ENCODE results near the gene ARHGEF3.
"Not testable (repeated sequence)": the region's sequence is repeated elsewhere in the genome, so short reads cannot be mapped to it uniquely, and the experiment has no call there.

ARHGEF3 gene

GRCh38 chr3:56737006-56737405 is 64.7 kb downstream of the ARHGEF3 start:
- DNase-seq (ENCODE audit: low read depth in 2 of 2): no peak

DNA sequence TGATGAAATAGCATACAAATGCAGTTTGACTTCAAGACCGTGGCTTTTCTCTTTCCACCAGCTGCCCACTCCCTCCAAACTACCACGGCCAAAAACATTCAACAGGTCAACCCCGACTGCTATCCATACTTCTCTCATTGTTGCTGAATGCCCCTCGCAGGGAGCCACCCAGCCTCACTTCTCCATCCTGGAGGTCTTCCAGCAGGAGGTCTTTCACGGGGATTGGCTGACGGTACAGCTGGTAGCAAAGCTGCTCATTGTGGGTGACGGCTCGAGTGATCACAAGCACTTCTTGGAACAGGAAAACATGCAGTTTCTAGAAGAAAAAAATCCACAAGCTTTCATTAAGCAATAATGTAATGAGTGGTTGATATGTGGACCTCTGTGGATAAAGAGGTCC is 69.6 kb downstream of the ARHGEF3 start:
- no peak for DNase-seq (ENCODE audit: low read depth in 2 of 2)

- DNase-seq (ENCODE audit: low read depth in 2 of 2): peak; percentile 38 to 40
Measured at GRCh38 chr3:56725175-56725574, 76.6 kb downstream of the ARHGEF3 start.

GRCh38 chr3:56724676-56725075 is 77.1 kb downstream of the ARHGEF3 start:
- DNase-seq (ENCODE audit: low read depth in 2 of 2): no peak

GRCh38 chr3:56720849-56721248 is 80.9 kb downstream of the ARHGEF3 start:
- DNase-seq (ENCODE audit: low read depth in 2 of 2): no peak

DNA sequence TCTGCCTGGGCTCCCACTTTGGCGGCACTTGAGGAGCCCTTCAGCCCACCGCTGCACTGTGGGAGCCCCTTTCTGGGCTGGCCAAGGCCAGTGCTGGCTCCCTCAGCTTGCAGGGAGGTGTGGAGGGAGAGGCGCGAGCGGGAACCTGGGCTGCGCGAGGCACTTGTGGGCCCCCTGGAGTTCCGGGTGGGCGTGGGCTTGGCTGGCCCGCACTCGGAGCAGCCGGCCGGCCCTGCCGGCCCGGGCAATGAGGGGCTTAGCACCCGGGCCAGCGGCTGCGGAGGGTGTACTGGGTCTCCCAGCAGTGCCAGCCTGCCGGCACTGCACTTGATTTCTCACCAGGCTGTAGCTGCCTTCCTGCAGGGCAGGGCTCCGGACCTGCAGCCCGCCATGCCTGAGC is 82.9 kb downstream of the ARHGEF3 start:
- DNase-seq (ENCODE audit: low read depth in 2 of 2): not testable (repeated sequence)

- DNase-seq (ENCODE audit: low read depth in 2 of 2): no peak
Measured at GRCh38 chr3:56711344-56711743, 90.4 kb downstream of the ARHGEF3 start.

- not testable (repeated sequence) for DNase-seq (ENCODE audit: low read depth in 2 of 2)
Measured at GRCh38 chr3:56707412-56707811, 94.3 kb downstream of the ARHGEF3 start.

DNA sequence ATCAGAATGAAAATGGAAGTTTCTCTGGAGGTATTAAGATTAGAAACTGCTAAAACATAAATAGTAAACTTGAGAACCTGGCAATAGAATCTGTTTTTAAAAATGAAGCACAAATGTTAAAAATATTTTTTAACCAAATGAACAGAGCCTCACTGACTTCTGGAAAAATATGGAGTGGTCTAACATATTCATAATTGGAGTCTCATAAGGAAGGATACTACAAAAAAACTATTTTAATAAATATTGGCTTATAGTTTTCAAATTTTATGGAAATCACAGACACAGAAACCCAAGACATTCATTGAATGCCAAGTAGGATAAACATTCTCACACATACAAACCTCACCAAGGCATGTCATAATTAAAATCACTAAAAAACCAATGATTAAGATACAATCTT is 95.1 kb downstream of the ARHGEF3 start:
- DNase-seq (ENCODE audit: low read depth in 2 of 2): no peak

DNA sequence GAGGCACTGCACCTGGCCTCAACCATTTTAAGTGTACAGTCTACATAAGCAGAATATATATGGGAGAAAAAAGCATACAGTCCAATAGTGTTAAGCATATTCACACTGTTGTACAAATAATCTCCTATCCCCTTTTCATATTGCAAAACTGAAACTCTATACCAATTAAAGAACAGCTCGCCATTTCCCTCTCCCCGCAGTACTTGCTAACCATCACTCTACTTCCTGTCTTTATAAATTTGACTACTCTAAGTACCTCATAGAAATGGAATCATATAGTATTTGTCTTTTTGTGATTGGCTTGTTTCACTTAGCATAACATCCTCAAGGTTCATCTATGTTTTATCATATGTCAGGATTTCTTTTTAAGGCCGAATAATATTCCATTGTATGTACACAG is 97.0 kb downstream of the ARHGEF3 start:
- DNase-seq (ENCODE audit: low read depth in 2 of 2): no peak

DNA sequence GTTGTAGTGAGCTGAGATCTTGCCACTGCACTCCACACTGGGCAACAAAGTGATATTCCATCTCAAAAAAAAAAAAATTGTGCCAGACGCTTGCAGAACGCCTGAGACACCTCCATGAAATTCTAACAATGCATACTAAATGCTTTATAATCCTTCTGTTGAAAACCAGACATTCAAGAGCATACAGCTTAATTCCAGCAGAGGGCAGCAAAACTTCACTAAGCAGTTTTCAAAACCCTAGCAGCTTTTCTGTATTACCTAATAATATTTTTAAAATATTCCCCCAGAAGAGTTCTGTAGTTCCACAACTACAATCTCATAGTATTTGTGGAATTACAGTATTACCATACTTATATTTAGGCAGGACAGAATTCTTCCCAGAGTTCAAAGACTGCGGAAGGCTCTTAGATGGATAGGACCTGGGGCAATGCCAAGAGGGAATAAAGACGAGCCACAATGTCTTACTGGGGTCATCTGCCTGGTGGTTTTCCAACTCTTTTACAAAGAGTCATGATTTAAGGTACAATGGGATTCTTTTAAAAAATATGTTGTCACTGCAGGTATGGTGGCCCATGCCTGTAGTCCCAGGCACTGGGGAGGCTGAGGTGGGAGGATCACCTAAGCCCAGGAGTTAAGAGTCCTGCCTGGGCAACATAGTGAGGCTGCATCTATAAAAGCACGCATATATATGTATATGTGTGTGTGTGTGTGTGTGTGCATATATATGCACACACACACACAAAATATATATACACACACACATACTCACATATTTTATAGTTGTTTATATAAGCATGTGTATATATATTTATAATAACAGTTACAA is 99.0 kb downstream of the ARHGEF3 start:
- peak; percentile 25 to 30 for DNase-seq (ENCODE audit: low read depth in 2 of 2)

DNA sequence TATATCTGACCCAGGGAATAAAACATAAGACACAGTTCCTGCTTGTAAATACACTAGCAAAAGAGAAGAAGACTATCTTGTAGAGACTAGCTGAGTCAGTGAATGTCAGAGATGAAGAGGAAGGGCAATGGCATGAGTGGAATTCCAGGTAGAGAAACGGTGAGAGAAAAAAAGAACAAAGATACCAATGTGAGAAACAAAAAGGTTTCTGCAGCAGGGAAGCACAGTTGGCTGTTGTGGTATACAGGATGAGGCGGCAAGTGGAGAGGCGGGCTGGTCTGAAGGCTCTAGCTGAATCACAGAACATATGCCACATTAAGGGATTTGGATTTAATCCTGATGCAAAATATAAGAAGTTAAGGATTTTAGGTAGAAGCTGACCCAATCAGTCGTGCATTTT is 101.6 kb downstream of the ARHGEF3 start:
- DNase-seq (ENCODE audit: low read depth in 2 of 2): no peak

DNA sequence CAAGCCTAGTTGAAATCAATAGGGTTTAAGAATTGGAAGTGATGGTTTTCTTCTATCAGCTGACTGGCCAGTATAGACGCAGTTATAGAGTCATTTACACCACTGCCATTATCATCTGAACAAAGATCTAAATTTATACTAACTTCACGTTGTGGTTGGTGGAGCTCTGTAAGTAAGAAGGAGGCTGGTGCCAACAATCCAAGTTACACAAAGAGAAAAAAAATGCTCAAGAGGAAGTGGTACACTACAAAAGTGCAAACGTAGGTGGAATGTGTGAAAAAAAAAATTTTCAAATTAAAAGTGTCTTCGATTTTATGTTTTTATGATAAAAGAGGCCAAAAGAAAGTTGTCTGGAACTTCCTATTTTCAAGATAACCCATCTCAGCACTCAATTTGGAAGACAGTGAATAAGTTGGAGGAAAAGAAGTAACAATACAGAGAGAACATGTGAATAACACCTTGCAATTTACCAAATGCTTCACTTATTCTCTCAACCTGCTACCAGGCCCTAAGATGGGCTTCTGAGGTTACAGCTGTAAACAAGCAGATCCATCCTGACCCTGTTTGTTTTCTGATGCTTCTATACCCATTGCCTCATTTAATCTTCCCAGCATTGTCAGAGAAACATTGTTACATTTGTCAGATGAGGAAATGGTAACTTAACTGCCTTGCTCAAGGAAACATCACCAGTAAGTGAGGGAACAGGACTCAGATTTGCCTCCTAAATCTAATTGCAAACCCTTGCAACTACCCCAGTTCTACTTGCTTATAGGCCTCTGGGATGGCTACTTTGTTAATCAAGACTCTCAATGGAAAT is 106.7 kb downstream of the ARHGEF3 start:
- DNase-seq (ENCODE audit: low read depth in 2 of 2): no peak

GRCh38 chr3:56693750-56694149 is 108.0 kb downstream of the ARHGEF3 start:
- no peak for DNase-seq (ENCODE audit: low read depth in 2 of 2)

- peak in 1 of 2 donors; percentile 19 for DNase-seq (ENCODE audit: low read depth in 2 of 2)
Measured at GRCh38 chr3:56692520-56693433, 109.0 kb downstream of the ARHGEF3 start.

GRCh38 chr3:56692001-56692365 is 109.8 kb downstream of the ARHGEF3 start:
- DNase-seq (ENCODE audit: low read depth in 2 of 2): not testable (repeated sequence)

- DNase-seq (ENCODE audit: low read depth in 2 of 2): no peak
Measured at GRCh38 chr3:56691165-56692000, 110.4 kb downstream of the ARHGEF3 start.

GRCh38 chr3:56689303-56689702 is 112.4 kb downstream of the ARHGEF3 start:
- DNase-seq (ENCODE audit: low read depth in 2 of 2): no peak

DNA sequence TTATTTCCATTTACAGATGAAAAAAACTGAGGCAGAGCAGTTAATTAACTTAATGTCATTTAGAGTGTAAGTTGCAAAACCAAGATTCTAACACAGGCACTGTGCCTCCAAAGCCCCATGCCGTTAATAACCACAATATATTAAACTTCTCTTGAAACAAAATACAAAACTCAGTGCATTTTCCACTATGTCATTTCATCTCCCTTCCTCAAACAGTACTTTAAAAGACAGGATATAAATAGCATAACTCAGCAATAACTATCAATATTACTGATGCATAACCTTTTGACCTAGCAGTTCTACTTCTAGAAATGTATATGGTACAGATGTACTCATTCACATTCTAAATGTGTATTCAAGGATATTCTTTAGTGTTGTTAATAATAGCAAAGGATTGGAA is 113.6 kb downstream of the ARHGEF3 start:
- DNase-seq (ENCODE audit: low read depth in 2 of 2): no peak

DNA sequence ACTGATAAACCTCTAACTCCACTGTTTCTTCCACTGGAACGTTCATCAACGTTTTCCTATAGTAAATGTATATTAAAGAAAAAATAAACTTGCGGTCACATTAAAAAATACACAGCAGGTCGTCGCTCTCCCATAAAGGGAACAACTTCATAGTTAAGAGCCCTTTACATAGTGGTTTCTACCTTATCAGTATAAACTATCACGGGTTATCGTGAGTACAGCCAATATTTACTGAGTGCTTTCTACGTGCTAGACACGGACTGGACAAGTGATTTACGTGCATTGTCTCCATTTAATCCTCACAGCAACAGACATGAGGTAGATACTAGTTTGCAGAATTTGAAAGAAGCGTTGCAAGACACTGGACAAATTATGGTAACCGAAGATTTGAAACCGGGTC is 117.7 kb downstream of the ARHGEF3 start:
- DNase-seq (ENCODE audit: low read depth in 2 of 2): no peak

All from activated CD8-positive, alpha-beta memory T cell treated with anti-CD3 and anti-CD28 coated beads for 4 hours (primary cell).